ENCODE data around the gene IRX4.

DNA sequence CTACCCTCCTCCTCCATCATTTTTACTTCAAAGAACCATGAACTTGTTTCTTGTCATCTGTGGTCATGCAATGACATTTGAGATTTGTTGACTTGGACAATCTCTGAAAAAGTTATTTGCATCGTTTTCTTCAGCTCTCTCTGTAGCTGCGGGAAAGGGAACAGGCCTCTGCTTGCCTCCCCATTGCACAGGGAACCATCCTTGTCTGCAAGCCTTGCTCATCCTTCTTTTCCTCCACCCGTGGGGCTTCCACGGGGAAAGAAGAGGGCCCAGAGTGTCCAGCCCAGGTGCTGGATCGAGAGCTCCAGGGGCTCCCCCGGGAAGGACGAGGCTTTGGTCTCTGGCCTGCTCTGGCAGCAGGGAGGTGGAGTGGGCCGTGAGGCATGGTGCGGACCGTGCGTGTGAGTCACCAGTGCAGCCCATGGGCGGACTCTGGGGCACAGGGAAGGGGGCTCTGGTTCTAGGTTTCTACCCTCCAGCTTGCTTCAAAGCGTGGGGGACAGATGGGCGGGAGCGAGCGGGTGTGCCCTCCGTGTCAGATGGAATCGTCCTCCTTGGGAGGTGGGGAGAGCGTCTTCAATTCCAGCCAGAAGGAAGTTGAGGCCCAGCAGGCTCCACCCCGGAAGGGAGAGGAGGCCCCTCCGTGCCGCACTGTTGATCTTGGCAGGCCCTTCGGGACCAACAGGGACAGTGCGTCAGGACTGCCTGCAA, 6.0 kb upstream of the IRX4 start:
- TF ChIP-seq, protein P1, sequence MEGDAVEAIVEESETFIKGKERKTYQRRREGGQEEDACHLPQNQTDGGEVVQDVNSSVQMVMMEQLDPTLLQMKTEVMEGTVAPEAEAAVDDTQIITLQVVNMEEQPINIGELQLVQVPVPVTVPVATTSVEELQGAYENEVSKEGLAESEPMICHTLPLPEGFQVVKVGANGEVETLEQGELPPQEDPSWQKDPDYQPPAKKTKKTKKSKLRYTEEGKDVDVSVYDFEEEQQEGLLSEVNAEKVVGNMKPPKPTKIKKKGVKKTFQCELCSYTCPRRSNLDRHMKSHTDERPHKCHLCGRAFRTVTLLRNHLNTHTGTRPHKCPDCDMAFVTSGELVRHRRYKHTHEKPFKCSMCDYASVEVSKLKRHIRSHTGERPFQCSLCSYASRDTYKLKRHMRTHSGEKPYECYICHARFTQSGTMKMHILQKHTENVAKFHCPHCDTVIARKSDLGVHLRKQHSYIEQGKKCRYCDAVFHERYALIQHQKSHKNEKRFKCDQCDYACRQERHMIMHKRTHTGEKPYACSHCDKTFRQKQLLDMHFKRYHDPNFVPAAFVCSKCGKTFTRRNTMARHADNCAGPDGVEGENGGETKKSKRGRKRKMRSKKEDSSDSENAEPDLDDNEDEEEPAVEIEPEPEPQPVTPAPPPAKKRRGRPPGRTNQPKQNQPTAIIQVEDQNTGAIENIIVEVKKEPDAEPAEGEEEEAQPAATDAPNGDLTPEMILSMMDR (IDR thresholded peaks at IDR 0.05), result no peak
- no peak for TF ChIP-seq POLR2A (IDR thresholded peaks at IDR 0.05)

Measured in tibial nerve (tissue), 3 donors.